ENCODE results near the gene LGI2.

DNA sequence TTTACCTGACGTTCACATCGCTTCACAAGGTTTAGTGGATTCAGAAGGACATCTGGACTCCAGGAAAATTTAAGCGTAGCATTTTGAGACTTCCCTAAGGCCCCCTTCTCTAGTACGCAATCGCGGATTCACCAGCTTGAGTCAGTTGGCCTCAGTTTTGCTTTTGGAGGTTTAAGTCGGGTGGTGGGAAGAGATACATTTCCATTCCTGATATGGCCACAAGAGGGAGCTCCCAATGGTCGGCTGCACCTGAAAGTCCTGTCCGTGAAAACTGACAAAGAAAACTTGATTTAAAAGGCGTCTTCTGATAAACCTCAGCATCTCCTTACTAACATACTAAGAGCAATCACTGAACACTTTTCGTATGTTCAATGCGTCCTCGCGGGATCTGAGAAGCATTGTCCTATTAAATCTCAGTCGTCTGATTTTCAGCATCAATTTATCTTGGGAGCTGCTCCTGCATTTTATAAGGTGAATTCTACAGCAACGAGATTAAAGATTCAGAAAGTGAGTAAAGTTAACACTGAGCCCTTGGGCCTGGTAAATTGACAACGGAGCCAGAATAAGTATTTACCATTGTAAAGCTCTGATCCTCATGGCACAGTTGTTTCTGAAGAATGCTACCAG, 50.6 kb downstream of the LGI2 start:
- TF ChIP-seq, protein P1, sequence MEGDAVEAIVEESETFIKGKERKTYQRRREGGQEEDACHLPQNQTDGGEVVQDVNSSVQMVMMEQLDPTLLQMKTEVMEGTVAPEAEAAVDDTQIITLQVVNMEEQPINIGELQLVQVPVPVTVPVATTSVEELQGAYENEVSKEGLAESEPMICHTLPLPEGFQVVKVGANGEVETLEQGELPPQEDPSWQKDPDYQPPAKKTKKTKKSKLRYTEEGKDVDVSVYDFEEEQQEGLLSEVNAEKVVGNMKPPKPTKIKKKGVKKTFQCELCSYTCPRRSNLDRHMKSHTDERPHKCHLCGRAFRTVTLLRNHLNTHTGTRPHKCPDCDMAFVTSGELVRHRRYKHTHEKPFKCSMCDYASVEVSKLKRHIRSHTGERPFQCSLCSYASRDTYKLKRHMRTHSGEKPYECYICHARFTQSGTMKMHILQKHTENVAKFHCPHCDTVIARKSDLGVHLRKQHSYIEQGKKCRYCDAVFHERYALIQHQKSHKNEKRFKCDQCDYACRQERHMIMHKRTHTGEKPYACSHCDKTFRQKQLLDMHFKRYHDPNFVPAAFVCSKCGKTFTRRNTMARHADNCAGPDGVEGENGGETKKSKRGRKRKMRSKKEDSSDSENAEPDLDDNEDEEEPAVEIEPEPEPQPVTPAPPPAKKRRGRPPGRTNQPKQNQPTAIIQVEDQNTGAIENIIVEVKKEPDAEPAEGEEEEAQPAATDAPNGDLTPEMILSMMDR (IDR thresholded peaks at IDR 0.05; ENCODE audit: control extremely low read depth in 1 of 3, insufficient read depth in 1 of 3, low read depth in 1 of 3, low read length in 3 of 3): peak; percentile 61 to 92 (median 77)
- TF ChIP-seq, protein P2, sequence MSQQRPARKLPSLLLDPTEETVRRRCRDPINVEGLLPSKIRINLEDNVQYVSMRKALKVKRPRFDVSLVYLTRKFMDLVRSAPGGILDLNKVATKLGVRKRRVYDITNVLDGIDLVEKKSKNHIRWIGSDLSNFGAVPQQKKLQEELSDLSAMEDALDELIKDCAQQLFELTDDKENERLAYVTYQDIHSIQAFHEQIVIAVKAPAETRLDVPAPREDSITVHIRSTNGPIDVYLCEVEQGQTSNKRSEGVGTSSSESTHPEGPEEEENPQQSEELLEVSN (IDR thresholded peaks at IDR 0.05): no peak
- TF ChIP-seq EZH2 (IDR thresholded peaks at IDR 0.05; ENCODE audit: low read depth, low read length, severe bottlenecking) (no peak), POLR2AphosphoS5 (IDR thresholded peaks at IDR 0.05; ENCODE audit: low read depth, low read length) (no peak), YY1 (IDR thresholded peaks at IDR 0.05; ENCODE audit: low read depth, low read length) (0 out of 2 replicates have a peak, but pooled peaks have one; percentile 29), EP300 (IDR thresholded peaks at IDR 0.05; ENCODE audit: borderline replicate concordance in 1 of 2, low read depth in 2 of 2, low read length in 2 of 2) (no peak)
- TF ChIP-seq, protein P3, sequence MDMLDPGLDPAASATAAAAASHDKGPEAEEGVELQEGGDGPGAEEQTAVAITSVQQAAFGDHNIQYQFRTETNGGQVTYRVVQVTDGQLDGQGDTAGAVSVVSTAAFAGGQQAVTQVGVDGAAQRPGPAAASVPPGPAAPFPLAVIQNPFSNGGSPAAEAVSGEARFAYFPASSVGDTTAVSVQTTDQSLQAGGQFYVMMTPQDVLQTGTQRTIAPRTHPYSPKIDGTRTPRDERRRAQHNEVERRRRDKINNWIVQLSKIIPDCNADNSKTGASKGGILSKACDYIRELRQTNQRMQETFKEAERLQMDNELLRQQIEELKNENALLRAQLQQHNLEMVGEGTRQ (IDR thresholded peaks at IDR 0.05; ENCODE audit: low read length): no peak

Measured in H1 (cell line).